SU-DHL-6 (cell line): ENCODE results near the gene PLXNA2.

Experiments used
- H2AFZ ChIP-seq: fragments of 200-600 bp; sonication (generic); 2 replicates; pipeline ENCODE4 v1.6.1; 2014; ENCODE audit warnings: low read depth, mild to moderate bottlenecking, moderate library complexity, mixed read lengths, antibody characterized with exemption, low read length; ENCODE audit not compliant: severe bottlenecking
- H3F3A ChIP-seq: fragments of 200-600 bp; shearing (Covaris generic); 2 replicates; pipeline ENCODE4 v1.6.0; 2016; ENCODE audit warnings: antibody characterized with exemption, mild to moderate bottlenecking; ENCODE audit not compliant: insufficient read depth
- H3K27ac ChIP-seq: fragments of 200-600 bp; sonication (generic); 2 replicates; pipeline ENCODE4 v1.5.1; 2016; ENCODE audit warnings: low read depth, mild to moderate bottlenecking, low read length, moderate library complexity, mixed read lengths
- H3K27me3 ChIP-seq: fragments of 200-600 bp; sonication (generic), shearing (Covaris generic); 2 replicates; pipeline ENCODE4 v1.6.0; 2014; ENCODE audit warnings: mild to moderate bottlenecking, low read length
- H3K36me3 ChIP-seq: fragments of 200-600 bp; sonication (generic); 2 replicates; pipeline ENCODE4 v1.6.1; 2014; ENCODE audit warnings: mild to moderate bottlenecking, low read length, mixed read lengths
- H3K4me2 ChIP-seq: fragments of 300-600, 200-600 bp; shearing (Covaris generic), sonication (generic); 2 replicates; pipeline ENCODE4 v1.6.0; 2014; ENCODE audit warnings: low read length, low read depth, mild to moderate bottlenecking; ENCODE audit not compliant: poor library complexity, severe bottlenecking
- H3K4me3 ChIP-seq: fragments of 200-600 bp; sonication (generic); 2 replicates; pipeline ENCODE4 v1.5.1; 2014; ENCODE audit warnings: antibody characterized with exemption, low read length, mild to moderate bottlenecking, mixed read lengths; ENCODE audit not compliant: insufficient read depth, poor library complexity, severe bottlenecking
- H3K79me2 ChIP-seq: fragments of 200-600 bp; sonication (generic); 2 replicates; pipeline ENCODE4 v1.6.1; 2014; ENCODE audit warnings: mild to moderate bottlenecking, low read length, moderate library complexity; ENCODE audit not compliant: insufficient read depth
- H3K9ac ChIP-seq: fragments of 200-600 bp; sonication (generic); 2 replicates; pipeline ENCODE4 v1.7.0; 2014; ENCODE audit warnings: mild to moderate bottlenecking, low read length
- H3K9me2 ChIP-seq: fragments of 200-600 bp; sonication (generic); replicated peaks from 2 replicates; pipeline ENCODE4 v1.6.1; 2014; ENCODE audit warnings: low read length; ENCODE audit not compliant: insufficient read depth
- H3K9me3 ChIP-seq: fragments of 200-600 bp; sonication (generic); 2 replicates; pipeline ENCODE4 v1.6.1; 2014; ENCODE audit warnings: low read length, mixed read lengths; ENCODE audit not compliant: insufficient read depth
- H4K20me1 ChIP-seq: fragments of 200-600 bp; sonication (generic); 2 replicates; pipeline ENCODE4 v1.6.1; 2014; ENCODE audit warnings: low read depth, mild to moderate bottlenecking, antibody characterized with exemption, low read length, moderate library complexity, mixed read lengths
- EZH2phosphoT487 ChIP-seq: fragments of 200-600 bp; sonication (generic), shearing (Covaris generic); conservative IDR thresholded peaks from 2 replicates; pipeline ENCODE4 v1.6.1; 2018; ENCODE audit warnings: mild to moderate bottlenecking, antibody characterized with exemption, low read length, moderate library complexity, mixed read lengths
- TF ChIP-seq, protein P1 (sequence below): fragments of 200-600 bp; sonication (generic); IDR thresholded peaks from one replicate; pipeline ENCODE4 v1.5.1; 2017; ENCODE audit warnings: antibody characterized with exemption, mild to moderate bottlenecking, low read length, moderate library complexity; ENCODE audit not compliant: insufficient read depth, poor library complexity, severe bottlenecking

The PLXNA2 gene

DNA sequence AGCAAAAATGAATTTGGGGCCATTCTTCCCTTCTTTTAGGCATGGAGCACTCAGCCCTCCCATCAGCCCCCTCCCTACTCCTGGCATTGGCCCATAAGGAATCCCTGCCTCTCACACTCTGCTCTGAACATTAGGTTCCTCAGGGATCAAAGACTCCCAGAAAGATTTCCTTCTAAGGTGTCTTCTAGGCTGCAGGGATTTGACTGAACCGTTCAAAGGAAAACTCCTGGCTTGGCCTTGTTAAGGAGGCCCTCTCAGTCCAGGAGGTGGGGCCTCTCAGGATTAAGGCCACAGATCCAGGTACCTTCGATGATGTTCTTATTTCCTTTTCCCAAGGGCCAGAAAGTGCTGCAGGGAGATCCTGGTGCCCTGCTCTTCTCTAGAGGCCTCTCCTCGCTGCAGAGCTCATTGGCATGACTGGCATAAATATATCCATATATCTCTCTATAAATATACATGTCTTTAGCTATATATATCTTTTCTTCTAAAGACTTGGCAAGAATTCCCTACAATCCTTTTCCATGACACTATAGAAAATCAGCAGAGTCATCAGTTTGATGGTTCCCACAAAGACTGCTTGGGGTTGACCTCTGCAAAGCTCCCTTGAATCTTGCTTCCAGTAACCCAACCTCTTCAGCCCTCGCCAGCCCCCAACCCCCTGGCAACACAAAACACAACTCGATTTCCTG is 59.1 kb downstream of the PLXNA2 start:
- Histone ChIP-seq H3K9ac (no peak overlapping the region), H3F3A (no peaks in the 10 kb centered on the region), H3K9me3 (no peaks in the 10 kb centered on the region), H3K9me2 (no peaks in the 10 kb centered on the region), H3K4me2 (no peak overlapping the region), H3K27ac (no peak overlapping the region), H3K79me2 (no peaks in the 10 kb centered on the region), H3K27me3 (no peaks in the 10 kb centered on the region), H3K36me3 (no peaks in the 10 kb centered on the region), H3K4me3 (no peak overlapping the region), H2AFZ (no peak overlapping the region), H4K20me1 (no peaks in the 10 kb centered on the region)
- TF ChIP-seq EZH2phosphoT487 = no peak
- TF ChIP-seq, protein P1, sequence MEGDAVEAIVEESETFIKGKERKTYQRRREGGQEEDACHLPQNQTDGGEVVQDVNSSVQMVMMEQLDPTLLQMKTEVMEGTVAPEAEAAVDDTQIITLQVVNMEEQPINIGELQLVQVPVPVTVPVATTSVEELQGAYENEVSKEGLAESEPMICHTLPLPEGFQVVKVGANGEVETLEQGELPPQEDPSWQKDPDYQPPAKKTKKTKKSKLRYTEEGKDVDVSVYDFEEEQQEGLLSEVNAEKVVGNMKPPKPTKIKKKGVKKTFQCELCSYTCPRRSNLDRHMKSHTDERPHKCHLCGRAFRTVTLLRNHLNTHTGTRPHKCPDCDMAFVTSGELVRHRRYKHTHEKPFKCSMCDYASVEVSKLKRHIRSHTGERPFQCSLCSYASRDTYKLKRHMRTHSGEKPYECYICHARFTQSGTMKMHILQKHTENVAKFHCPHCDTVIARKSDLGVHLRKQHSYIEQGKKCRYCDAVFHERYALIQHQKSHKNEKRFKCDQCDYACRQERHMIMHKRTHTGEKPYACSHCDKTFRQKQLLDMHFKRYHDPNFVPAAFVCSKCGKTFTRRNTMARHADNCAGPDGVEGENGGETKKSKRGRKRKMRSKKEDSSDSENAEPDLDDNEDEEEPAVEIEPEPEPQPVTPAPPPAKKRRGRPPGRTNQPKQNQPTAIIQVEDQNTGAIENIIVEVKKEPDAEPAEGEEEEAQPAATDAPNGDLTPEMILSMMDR = no peak

DNA sequence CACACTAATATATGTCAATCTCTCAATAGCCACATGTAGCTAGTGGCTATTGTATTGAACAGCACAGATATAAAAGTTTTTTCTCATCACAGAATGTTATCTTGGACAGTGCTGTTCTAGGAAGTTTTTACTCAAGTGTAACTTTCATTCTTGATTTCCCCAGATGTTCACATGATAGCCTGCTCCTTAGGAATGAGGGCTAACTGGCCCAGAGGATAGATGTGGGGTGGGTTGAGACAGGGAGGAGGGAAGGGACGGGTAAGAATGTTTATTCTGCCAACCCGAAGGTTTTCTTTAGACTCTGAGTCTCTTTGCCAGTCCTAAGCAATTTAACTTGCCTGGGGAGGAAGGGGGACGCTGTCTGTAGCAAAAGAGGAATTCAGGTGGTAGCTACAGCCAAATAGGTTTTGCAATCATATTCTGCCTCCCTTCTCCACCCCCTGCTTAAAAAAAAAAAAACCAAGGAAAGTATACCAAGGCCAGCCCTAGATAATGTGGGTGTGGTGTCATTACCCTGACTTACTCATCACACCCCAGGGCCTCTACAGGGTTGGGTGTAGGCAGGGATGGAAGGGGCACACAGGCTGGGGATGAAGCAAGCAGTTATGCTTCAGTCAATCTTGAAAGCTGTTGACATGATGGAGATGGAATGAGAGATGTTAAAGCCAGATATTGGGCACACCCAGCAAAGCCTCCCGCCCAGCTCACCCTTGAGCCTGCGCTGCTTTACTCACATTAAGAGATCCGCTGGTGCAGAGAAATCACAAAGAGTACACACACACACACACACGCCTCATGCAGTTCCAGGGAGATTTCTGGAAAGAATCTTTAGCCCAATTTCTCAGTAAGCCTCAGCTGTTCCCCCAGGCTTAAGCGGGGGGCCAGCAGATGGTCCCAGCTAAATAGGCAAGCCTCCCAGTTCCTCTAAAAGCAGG is 59.9 kb downstream of the PLXNA2 start:
- Histone ChIP-seq H3K9me2 (no peaks in the 10 kb centered on the region), H3F3A (no peaks in the 10 kb centered on the region), H3K4me3 (no peak overlapping the region), H3K4me2 (no peak overlapping the region), H3K36me3 (no peaks in the 10 kb centered on the region), H3K27me3 (no peaks in the 10 kb centered on the region), H4K20me1 (no peaks in the 10 kb centered on the region), H3K9ac (no peak overlapping the region), H3K9me3 (no peaks in the 10 kb centered on the region), H2AFZ (no peak overlapping the region), H3K79me2 (no peaks in the 10 kb centered on the region), H3K27ac (no peak overlapping the region)
- TF ChIP-seq, protein P1 = no peak
- TF ChIP-seq EZH2phosphoT487 = no peak

DNA sequence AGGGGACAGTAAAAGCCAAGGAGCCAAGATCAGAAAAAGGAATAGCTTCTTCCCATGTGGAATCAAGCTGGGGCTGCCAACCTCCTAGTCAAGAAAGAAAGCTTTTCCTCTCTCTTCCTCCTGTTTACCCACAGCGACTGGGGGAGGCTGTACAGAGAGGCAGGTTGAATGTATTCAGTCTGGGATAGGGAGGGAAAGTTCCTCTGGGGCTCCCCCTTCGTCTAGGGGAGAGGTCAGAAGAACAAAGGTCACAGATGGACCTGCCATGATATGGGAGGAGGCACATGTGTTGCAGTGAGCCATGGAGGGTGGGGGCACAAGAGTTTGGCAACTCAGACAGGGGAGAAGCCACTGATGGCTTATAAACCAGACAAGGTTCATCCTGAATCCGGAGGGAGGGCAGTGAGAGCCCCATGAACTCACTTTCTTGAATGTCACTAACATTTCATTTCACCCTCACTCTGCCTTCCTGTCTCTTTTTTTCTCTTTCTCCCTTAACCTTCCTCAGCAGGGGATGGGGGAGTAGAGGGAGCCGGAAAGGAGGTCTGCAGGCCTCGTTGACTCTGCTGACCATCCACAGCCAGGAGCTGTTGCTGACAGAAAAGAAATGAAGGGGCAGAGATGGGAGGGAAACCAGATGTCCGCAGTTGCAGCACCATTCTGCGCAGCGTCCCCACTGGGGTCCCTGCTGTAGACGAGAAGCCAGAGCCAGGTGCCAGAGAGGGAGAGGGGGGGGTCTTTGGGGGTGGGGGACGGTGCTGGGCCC is 61.1 kb downstream of the PLXNA2 start:
- Histone ChIP-seq H3K36me3 (no peaks in the 10 kb centered on the region), H3K9me2 (no peaks in the 10 kb centered on the region), H3K79me2 (no peaks in the 10 kb centered on the region), H3K27me3 (no peaks in the 10 kb centered on the region), H3K4me3 (no peak overlapping the region), H4K20me1 (no peaks in the 10 kb centered on the region), H3F3A (no peaks in the 10 kb centered on the region), H3K4me2 (no peak overlapping the region), H2AFZ (no peak overlapping the region), H3K27ac (no peak overlapping the region), H3K9me3 (no peaks in the 10 kb centered on the region), H3K9ac (no peak overlapping the region)
- TF ChIP-seq EZH2phosphoT487 = no peak
- TF ChIP-seq, protein P1 = no peak
